ENCODE data around the gene PLCL1.

DNA sequence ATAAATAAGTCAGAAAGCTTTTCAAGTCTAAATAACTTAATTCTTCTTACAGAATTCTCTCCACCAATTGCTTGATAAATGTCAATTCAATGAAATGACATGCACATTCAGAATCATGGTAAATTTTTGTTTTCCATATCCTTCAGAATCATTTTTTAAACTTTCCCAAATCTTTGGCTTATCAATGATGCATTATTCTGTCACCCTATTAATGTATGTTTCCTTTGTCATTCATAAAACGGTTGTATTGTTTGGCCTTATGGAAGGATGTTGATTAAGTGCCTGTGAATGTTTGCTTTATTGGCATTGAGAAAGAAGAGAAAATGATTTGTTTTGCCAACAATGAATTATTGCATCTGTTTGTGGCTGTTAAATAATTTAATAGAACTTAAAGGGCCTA lies 260.9 kb downstream of the PLCL1 start:
- TF ChIP-seq EZH2 (IDR thresholded peaks at IDR 0.05; ENCODE audit: insufficient read depth, poor library complexity, severe bottlenecking) (no peak), EZH2phosphoT487 (IDR thresholded peaks at IDR 0.05; ENCODE audit: insufficient read depth, low read depth) (no peak)

All from GM23248 (cell line).